RKO (cell line): Measurements from ENCODE around the gene PLCE1.
"Not testable (repeated sequence)": the region's sequence is repeated elsewhere in the genome, so short reads cannot be mapped to it uniquely, and the experiment has no call there.

Experiments used
- DNase-seq: peaks from one replicate; pipeline ENCODE4 v3.0.0-alpha.2; 2016; ENCODE audit warnings: low spot score

PLCE1 gene

GRCh38 chr10:93993782-93994437, at the start of gene PLCE1:
PLCE1 (plus strand) TSS chr10:93993931; CDS start chr10:94031047, 37,116 bp downstream.
- DNase-seq = peak; percentile 31

DNA sequence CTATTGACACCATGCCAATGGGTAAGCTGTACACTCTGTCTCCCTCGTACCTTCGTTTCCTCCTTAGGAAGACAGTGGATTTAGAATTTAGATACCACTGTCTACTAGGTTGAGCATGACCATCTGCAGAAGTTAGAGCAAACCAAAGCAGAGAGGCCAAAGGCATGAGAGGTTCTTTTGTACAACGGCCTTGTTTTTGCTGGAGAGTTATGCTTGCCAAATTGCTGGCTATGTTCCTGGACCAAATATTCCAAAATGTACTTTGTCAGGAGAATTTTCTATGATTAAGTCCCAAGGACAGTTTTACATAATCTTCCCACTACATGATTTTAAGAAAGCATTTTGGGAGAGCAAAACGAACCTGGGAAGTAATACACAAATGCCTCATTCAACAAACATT, 47.9 kb upstream of the PLCE1 start:
- DNase-seq = no peak

- DNase-seq = no peak
Measured at GRCh38 chr10:93947055-93947454, 46.7 kb upstream of the PLCE1 start.

GRCh38 chr10:93947524-93947923, 46.2 kb upstream of the PLCE1 start:
- DNase-seq = no peak

DNA sequence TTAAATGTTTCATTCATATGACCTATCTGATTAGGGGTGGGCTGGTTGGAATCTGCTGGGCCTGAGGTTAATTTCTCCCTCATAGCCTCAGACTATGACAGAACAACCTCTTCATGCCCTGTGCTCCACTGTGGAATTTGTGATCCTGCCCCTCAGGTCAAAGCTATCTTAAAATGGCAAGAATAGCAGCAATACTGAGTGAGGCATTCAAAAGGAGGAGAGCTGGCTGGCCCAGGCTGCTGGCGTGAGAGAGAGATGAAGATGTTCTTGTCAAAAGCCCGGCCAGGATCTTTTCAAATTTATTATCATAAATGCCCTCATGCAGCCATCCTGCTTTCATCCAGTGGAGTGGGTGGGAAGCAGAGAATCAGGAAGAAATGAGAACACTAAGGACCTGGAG, 41.8 kb upstream of the PLCE1 start:
- no peak for DNase-seq

DNA sequence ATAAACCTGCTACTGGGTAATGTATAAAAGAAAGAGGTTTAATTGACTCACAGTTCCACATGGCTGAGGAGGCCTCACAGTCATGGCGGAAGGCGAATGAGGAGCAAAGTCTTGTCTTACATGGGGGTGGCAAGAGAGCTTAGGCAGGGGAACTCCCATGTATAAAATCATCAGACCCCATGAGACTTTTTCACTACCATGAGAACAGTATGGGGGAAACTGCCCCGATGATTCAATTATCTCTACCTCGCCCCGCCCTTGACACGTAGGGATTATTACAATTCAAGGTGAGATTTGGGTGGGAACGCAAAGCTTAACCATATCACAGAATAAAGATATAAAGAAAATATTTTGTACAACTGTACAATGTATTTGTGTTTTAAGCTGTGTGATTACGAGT, 39.4 kb upstream of the PLCE1 start:
- no peak for DNase-seq

DNA sequence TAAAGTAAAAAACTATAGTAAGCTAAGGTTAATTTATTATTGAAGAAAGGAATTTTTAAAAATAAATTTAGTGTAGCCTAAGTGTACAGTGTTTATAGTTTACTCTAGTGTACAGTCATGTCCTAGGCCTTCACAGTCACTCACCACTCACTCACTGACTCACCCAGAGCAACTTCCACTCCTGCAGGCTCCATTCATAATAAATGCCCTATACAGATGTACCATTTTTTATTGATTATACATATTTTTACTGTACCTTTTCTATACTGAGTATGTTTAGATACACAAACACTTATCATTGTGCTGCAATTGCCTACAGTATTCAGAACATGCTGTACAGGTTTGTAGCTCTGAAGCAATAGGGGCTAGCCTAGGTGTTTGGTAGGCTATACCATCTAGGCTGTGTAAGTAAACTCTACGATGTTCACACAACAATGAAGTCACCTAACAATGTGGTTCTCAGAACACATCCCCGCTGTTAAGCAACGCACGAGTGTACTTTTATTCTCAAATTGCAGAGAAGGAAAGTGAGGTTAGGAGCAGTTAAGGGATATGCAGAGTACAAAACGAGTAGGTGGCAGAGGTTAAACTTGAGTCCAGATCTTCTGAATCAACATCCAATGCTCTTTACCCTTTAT, 38.9 kb upstream of the PLCE1 start:
- DNase-seq = peak; percentile 66

DNA sequence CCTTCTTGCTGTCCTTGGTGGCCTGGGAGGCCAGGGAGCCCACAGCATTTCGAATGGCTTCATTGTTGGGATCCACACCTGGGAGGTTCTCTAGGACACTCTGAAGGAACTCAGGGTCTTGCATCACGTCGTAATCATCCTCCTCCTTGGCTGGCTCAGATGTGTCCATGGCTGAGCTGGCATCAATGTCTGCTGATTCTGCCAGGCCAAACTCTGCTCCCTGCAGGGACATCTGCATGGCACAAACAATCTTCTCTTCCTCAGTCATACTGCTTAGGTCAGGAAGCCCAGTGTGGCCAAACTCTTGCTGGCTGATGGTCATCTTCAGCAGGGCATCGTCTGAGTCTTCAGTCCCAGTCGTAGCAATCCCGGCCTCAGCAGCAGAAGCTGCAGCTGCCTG, 34.9 kb upstream of the PLCE1 start:
- DNase-seq = no peak

DNA sequence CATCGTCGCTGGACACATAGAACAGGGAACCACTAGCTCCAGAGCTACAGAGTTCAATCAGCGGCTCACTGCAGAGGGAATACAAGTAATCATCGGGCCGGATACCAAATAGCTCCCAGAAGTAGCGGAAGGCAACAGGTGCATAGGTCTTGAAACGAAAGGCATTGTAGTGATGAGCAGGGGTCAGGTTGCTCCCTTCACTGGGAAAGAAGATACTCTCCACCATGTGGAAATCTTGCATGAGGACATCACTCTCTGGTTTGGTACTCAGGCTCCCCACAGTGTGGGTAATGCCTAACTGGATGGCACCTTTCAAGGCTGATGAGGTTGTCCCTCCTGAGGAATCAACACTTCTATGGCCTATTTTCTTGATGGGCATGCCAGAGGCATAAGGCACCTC, 32.7 kb upstream of the PLCE1 start:
- DNase-seq = not testable (repeated sequence)

DNA sequence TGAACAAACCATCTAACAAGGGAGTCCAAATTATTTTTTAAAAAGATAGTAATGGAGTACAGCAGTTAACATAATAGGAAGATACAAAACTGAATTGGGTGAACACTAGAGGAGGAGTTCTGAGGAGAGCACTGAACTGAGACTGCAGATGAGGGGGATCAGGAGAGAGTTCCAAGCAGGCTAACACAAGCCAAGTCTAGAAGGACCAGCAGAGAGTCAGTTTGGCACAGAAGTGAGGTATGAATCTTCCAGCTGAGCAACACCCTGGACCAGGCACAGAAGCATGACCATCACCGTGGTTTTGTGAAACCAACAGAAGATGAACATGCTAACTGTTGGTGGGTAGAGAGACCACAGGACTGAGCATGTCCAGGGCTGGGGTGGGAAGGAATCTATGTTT, 30.8 kb upstream of the PLCE1 start:
- no peak for DNase-seq

DNA sequence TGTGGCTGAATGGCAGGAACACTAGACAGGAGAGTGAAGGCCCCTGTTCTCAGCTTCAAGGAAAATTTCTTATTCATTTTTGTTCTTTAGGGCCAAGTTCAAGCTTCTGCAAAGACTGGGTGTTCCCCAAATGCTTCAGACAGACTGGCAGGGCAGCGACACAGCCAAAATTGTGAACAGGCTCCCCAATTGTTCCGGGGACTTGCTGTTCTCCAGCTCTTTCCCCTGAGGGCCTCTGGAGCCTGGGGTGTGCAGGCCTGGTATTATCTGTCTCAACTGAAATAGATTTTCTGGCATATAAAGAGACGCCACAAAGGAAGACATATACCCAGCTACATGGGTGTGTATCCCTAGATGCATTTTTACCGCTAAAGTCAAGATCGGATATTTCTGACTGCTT, 30.3 kb upstream of the PLCE1 start:
- no peak for DNase-seq

DNA sequence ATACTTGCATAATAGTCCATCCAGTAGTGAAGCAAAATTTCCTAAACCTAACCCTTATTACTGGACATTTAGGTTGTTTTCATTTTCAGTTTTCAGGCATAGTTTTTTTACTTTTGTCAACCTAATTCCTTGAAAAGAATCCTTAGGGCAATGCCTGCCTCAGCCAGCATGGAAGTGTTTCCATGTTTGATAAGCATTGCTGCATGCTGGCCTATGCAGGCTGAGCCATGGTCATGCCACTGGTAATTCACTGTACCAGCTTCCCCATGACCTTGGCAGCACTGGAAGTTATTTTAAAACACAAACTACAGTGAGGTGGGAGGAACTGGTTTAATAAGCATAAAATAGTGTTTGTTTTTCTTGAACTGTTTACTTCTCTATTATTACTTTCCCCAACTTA, 27.8 kb upstream of the PLCE1 start:
- DNase-seq = no peak

GRCh38 chr10:93967756-93968155, 26.0 kb upstream of the PLCE1 start:
- DNase-seq = no peak

DNA sequence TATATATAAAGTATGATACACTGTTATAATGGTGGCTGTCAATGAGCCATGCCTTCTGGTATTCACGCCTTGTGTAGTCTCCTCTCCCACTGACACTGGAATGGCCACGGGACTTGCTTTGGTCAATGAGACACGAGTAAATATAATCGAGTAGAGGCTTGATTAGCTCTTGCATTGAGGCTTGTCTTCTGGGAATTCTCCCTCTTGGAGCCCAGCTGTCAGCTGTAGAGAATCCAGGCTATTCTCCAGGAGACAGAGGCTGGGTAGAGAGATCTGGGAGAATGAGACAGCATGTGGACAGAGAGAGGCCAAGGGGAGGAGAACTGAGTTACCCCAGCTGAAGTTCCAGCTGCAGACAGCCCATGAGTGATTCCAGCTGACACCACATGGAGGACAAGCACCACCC, 25.2 kb upstream of the PLCE1 start:
- no peak for DNase-seq

DNA sequence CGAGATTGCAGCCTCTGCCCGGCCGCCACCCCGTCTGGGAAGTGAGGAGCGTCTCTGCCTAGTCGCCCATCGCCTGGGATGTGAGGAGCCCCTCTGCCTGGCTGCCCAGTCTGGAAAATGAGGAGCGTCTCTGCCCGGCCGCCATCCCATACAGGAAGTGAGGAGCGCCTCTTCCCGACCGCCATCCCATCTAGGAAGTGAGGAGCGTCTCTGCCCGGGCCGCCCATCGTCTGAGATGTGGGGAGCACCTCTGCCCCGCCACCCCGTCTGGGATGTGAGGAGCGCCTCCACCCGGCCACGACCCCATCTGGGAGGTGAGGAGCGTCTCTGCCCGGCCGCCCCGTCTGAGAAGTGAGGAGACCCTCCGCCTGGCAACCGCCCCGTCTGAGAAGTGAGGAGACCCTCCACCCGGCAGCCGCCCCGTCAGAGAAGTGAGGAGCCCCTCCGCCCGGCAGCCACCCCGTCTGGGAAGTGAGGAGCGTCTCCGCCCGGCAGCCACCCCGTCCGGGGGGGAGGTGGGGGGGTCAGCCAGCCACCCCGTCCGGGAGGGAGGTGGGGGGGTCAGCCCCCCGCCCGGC, 23.2 kb upstream of the PLCE1 start:
- DNase-seq = not testable (repeated sequence)

- DNase-seq = no peak
Measured at GRCh38 chr10:93973748-93974445, 19.8 kb upstream of the PLCE1 start.

DNA sequence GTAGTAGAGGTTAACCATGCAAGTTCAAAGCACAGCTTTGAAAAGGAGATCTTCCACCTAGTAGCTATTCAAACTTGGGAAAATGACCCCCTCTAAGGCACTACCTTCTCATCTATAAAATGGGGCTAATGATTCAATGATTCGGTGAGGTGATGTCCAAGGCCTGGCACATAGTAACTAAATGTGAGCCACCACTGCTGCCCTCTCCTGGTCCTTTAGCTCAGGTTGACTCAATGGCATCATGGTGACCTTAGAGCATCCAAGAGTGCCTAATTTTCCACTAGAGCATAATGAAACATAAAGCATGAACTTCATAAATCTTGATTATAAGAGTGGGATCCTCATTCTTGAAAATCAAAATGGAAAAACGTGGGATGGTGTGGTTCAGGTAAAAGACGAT, 16.3 kb upstream of the PLCE1 start:
- no peak for DNase-seq

DNA sequence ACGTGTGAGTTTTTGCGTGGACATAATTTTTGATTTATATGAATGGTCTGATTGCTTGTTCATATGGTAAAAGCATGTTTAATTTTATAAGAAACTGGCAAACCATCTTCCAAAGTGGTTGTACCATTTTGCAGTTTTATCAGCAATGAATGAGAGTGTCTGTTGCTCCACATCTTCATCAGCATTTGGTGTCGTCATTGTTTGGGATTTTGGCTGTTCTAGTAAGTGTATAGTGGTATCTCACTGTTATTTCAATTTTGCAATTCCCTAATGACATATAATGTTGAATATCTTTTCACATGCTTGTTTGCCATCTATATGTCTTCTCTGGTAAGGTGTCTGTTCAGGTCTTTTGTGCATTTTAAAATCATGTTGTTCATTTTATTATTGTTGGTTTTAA, 13.2 kb upstream of the PLCE1 start:
- DNase-seq = no peak

GRCh38 chr10:93991114-93991513, 2.6 kb upstream of the PLCE1 start:
- no peak for DNase-seq

DNA sequence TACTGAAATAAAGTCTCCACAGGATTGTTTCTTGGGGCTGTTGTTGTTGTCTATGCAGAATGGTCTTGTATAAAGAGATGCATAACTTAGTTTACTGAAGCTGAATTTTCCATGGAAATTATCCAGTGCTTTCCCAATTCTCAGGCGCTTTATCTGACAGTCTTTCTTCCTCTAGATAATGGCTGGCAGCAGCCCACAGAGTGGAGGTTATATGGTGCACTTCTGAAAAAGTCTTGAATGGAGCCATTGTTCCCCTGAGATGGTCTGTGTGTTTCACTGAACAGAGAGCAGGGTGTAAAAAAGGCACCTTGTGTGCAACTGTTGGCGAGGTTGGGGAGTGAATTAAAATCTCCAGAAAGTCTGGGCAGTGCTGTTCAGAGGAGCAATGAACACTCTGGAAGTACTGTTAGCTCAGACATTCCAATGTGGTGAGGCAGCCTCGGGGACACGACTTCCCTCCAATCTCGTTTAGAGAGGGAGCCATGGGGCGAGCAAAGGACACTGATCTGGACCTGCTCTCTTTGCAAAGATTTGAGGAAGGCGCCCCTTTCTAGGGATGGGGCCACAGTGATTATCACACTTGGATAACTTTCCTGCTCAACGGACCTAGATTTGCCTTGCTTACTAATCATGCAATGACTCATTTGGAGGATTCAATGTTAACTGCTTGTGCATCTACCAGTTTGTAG, 2.0 kb upstream of the PLCE1 start:
- peak; percentile 55 for DNase-seq

GRCh38 chr10:93992400-93993030, 1.2 kb upstream of the PLCE1 start:
- peak; percentile 27 for DNase-seq

DNA sequence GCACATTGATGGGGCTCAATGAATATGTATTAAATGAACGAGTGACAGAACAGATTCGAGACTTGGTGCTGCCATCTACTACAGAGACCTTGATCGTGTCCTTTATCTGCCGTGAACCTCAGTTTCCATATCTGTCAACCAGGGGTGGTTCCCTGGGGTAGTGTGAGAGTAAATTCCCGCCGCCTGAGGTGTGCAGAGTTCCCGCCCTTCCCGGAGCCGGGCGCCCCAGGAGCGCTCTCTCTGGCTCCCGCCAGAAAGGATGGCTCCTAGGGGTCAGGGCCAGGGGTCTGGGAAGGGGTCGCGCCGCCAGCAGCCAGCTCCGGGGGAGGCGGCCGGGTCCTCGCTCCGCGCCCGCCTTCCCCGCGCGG, 333 bp upstream of the PLCE1 start:
- DNase-seq = no peak
